HepG2 (cell line): ENCODE measurements around the gene COBL. TPM values are rescaled to one million over a fixed set of nuclear protein-coding genes. Genes with fewer than 3 reads are reported as not detected.

Experiments
- ATAC-seq: fragments of 200-7000 bp; cut with Tn5 transposase; 3 replicates; pipeline ENCODE4 v1.9.1; 2020; ENCODE audit warnings: mild to moderate bottlenecking, moderate library complexity
- BruUV-seq: library from RNA; stranded (reverse); fragments of 400-500 nt; replicated peaks from 2 replicates; lab custom pipeline; 2021; lab: Mats Ljungman, UMichigan
- CTCF ChIA-PET: fragments of 300-600 bp; formaldehyde crosslinking; extraction: SDS; loops from one replicate; lab custom pipeline; 2021; ENCODE audit warnings: low total read pairs, inconsistent platforms, low intra/inter-chr PET ratio; lab: Yijun Ruan, JAX
- POLR2A ChIA-PET: fragments of 350-600 bp; sonication (Branson Sonifier 250); formaldehyde crosslinking; loops from one replicate; lab custom pipeline; 2020; ENCODE audit warnings: antibody characterized with exemption, inconsistent platforms; lab: Yijun Ruan, JAX
- DNase-seq: peaks from one replicate; pipeline ENCODE4 v3.0.0-alpha.2; 2015; ENCODE audit warnings: low spot score
- FAIRE-seq: peaks from 3 replicates; lab custom pipeline; 2011; peaks lifted over from hg19 to GRCh38; lab: Jason Lieb, UNC
- H2AFZ ChIP-seq: one replicate; pipeline ENCODE4 v1.6.1; 2011; ENCODE audit warnings: low read length, inconsistent platforms
- H3K27ac ChIP-seq: fragments of 300-600 bp; 3 replicates; pipeline ENCODE4 v1.8.0; 2011; ENCODE audit warnings: mixed run types, mild to moderate bottlenecking, mixed read lengths, low read length, inconsistent platforms; ENCODE audit not compliant: insufficient read depth; ENCODE audit errors: extremely low read length
- H3K27me3 ChIP-seq, 2 experiments: fragments of 200-600 bp in 1 of 2; 2 replicates in 1 of 2; 3 replicates in 1 of 2; pipeline versions ENCODE4 v1.6.0 to v1.8.0; 2011; ENCODE audit warnings: low read length in 2 of 2, mild to moderate bottlenecking in 2 of 2, moderate library complexity in 2 of 2, inconsistent platforms in 1 of 2; ENCODE audit not compliant: insufficient read depth in 2 of 2, control insufficient read depth in 1 of 2
- H3K36me3 ChIP-seq, 2 experiments: fragments of 200-600 bp in 1 of 2; replicated peaks in 1 of 2; 2 replicates in 1 of 2; 3 replicates in 1 of 2; pipeline versions ENCODE4 v1.5.1 to v1.8.0; 2011; ENCODE audit warnings: low read length in 2 of 2, inconsistent platforms in 1 of 2; ENCODE audit not compliant: insufficient read depth in 2 of 2, control insufficient read depth in 1 of 2
- H3K4me1 ChIP-seq: 2 replicates; pipeline ENCODE4 v1.5.1; 2012; ENCODE audit warnings: low read length, inconsistent platforms; ENCODE audit not compliant: insufficient read depth
- H3K4me2 ChIP-seq: 2 replicates; pipeline ENCODE4 v1.6.0; 2011; ENCODE audit warnings: low read depth, low read length, inconsistent platforms
- H3K4me3 ChIP-seq, 3 experiments: fragments of 200-600 bp in 1 of 3; sonication (generic), shearing (Covaris generic) in 1 of 3; replicated peaks in 1 of 3; 2 replicates each; pipeline ENCODE4 v1.5.1; 2011 to 2016; ENCODE audit warnings: low read length in 3 of 3, inconsistent platforms in 2 of 3, low read depth in 2 of 3, mild to moderate bottlenecking in 2 of 3, control low read depth in 1 of 3, mixed read lengths in 1 of 3; ENCODE audit not compliant: insufficient read depth in 1 of 3
- H3K79me2 ChIP-seq: one replicate; pipeline ENCODE4 v1.6.1; 2011; ENCODE audit warnings: low read length, inconsistent platforms; ENCODE audit not compliant: insufficient read depth
- H3K9ac ChIP-seq: 2 replicates; pipeline ENCODE4 v1.6.0; 2011; ENCODE audit warnings: mild to moderate bottlenecking, low read depth, low read length, inconsistent platforms; ENCODE audit not compliant: insufficient read depth
- H3K9me3 ChIP-seq: 2 replicates; pipeline ENCODE4 v1.5.1; 2012; ENCODE audit warnings: mild to moderate bottlenecking, low read length
- H4K20me1 ChIP-seq: 2 replicates; pipeline ENCODE4 v1.6.0; 2011; ENCODE audit warnings: inconsistent platforms, mild to moderate bottlenecking, low read length, moderate library complexity; ENCODE audit not compliant: insufficient read depth
- BCL3 ChIP-seq: sonication (generic); formaldehyde crosslinking; IDR thresholded peaks from 2 replicates; pipeline ENCODE4 v1.5.1; 2020; ENCODE audit warnings: mild to moderate bottlenecking, missing genetic modification reagents, moderate library complexity
- DPF2 ChIP-seq: sonication (generic); formaldehyde crosslinking; IDR thresholded peaks from 2 replicates; pipeline ENCODE4 v1.4.0; 2020; ENCODE audit warnings: mild to moderate bottlenecking, low read depth, missing genetic modification reagents, borderline replicate concordance
- JUND ChIP-seq: sonication (generic); formaldehyde crosslinking; IDR thresholded peaks from 2 replicates; pipeline ENCODE4 v1.8.0; 2022; ENCODE audit warnings: mild to moderate bottlenecking, missing genetic modification reagents
- NBN ChIP-seq: fragments of 450-650 bp; conservative IDR thresholded peaks from 2 replicates; pipeline ENCODE4 v1.6.1; 2017
- SKI ChIP-seq: fragments of 450-650 bp; IDR thresholded peaks from one replicate; pipeline ENCODE4 v1.6.1; 2018; ENCODE audit warnings: mild to moderate bottlenecking; ENCODE audit not compliant: partially characterized antibody
- ZNF280D ChIP-seq: sonication (generic); formaldehyde crosslinking; IDR thresholded peaks from 2 replicates; pipeline ENCODE4 v1.5.1; 2020; ENCODE audit warnings: mild to moderate bottlenecking, missing genetic modification reagents
- ZNF446 ChIP-seq: sonication (generic); formaldehyde crosslinking; IDR thresholded peaks from 2 replicates; pipeline ENCODE4 v1.5.0; 2020; ENCODE audit warnings: mild to moderate bottlenecking, missing genetic modification reagents
- ZNF777 ChIP-seq: sonication (generic); formaldehyde crosslinking; IDR thresholded peaks from 2 replicates; pipeline ENCODE4 v1.4.0; 2020; ENCODE audit warnings: missing genetic modification reagents
- WGBS: methylation state at CpG from one replicate; pipeline ENCODE4 v1.1.6; 2017; ENCODE audit warnings: low lambda C conversion rate; 5-methylcytosine and 5-hydroxymethylcytosine counted together
- in situ Hi-C: cut with HindIII; loops from 2 replicates; pipeline ENCODE4 v1.10.0; 2017; ENCODE audit warnings: low pct_unique_long_range_greater_than_20kb; ENCODE audit not compliant: extremely low pct_ligation_motif_present
- intact Hi-C: fragments of 100-400 bp; cut with micrococcal nuclease; formaldehyde crosslinking; loops from one replicate; pipeline ENCODE4 v1.10.0; 2022; ENCODE audit not compliant: unreplicated experiment
- polyA plus RNA-seq, 8 experiments: library from polyadenylated mRNA; depleted of rRNA in 3 of 8; stranded (reverse) in 7 of 8; unstranded in 1 of 8; fragments of >200 nt; fragmentation: Illumina TruSeq in 4 of 8; extraction: Trizol in 4 of 8; gene quantifications; 2 replicates each; pipeline versions ENCODE4 v1.2.1 to v1.2.3, GENCODE V29; 2011 to 2016; ENCODE audit warnings: low read depth in 4 of 8, missing spikeins in 1 of 8, mixed read lengths in 1 of 8; ENCODE audit not compliant: insufficient read depth in 1 of 8
- total RNA-seq, 5 experiments: library from RNA; depleted of rRNA; stranded (reverse); fragments of >200 nt; fragmentation: Illumina TruSeq; extraction: Trizol; gene quantifications; 2 replicates each; pipeline ENCODE4 v1.2.3, GENCODE V29; 2016; ENCODE audit warnings: low read depth in 1 of 5

Gene COBL
- total and polyA plus RNA-seq, 2 of the 13 experiments (the other 11 are each of a cell fraction or from before 2014, with no cell fraction given), result 3.8 to 4.9 TPM

- TF ChIP-seq ZNF280D (CRISPR knock-in tag) (no peak), SKI (no peak), ZNF446 (CRISPR knock-in tag) (no peak), DPF2 (no peak), JUND (CRISPR knock-in tag) (no peak)
- TF ChIP-seq, all 625 proteins: peak for 0
Observed at GRCh38 chr7:51299391-51300133, 17.0 kb downstream of the COBL start (continued).

- peaks cover 21% of the 10 kb centered on the region for H3K79me2 ChIP-seq
- CTCF ChIA-PET, result no interaction called here
- no peaks in the 10 kb centered on the region for H3K9me3 ChIP-seq
- H3K4me1 ChIP-seq, result peaks cover 9% of the 10 kb centered on the region
- no peak overlapping the region for H3K9ac ChIP-seq
- H2AFZ ChIP-seq, result no peak overlapping the region
- in situ Hi-C loops (no loop called here), intact Hi-C loops (loop anchor here (1.0 kb wide), 1 partner anchor 48 kb away; no protein-coding TSS in a partner anchor)
- H3K4me2 ChIP-seq, result no peak overlapping the region
- TF ChIP-seq NBN, result no peak
- TF ChIP-seq BCL3 (CRISPR knock-in tag), result no peak
- no peak for TF ChIP-seq ZNF777 (CRISPR knock-in tag)
- no peak for ATAC-seq
- peaks cover 11% of the 10 kb centered on the region; the same call in 1 of the 2 replicates for H4K20me1 ChIP-seq
- no peak for FAIRE-seq
- DNase-seq, result no peak
- H3K27me3 ChIP-seq, result no peaks in the 10 kb centered on the region
- no peak overlapping the region for H3K27ac ChIP-seq
- BruUV-seq, result no TSS peak
- WGBS, result 92% methylated on average over 4 of the region's 5 CpGs
- H3K36me3 ChIP-seq, result no peaks in the 10 kb centered on the region
- no peak overlapping the region for H3K4me3 ChIP-seq
- POLR2A ChIA-PET, result no interaction called here
Observed at GRCh38 chr7:51298912-51299311, 17.7 kb downstream of the COBL start.
